Esophagus squamous epithelium (tissue), 4 donors: ENCODE results near the gene PTBP3.

ENCODE experiments used
- POLR2A ChIP-seq, 4 donors: fragments of 450-650 bp; IDR thresholded peaks; one replicate each; pipeline ENCODE4 v1.6.1; 2017; ENCODE audit warnings: antibody characterized with exemption in 4 of 4, mild to moderate bottlenecking in 4 of 4, moderate library complexity in 3 of 4
- TF ChIP-seq, protein P1 (sequence below), 6 experiments: fragments of 450-650 bp in 4 of 6; fragments of 200-600 bp in 2 of 6; sonication (generic) in 2 of 6; IDR thresholded peaks; one replicate each; pipeline ENCODE4 v1.5.1; 2016 to 2019; ENCODE audit warnings: antibody characterized with exemption in 6 of 6, mild to moderate bottlenecking in 4 of 6, moderate library complexity in 4 of 6

DNA sequence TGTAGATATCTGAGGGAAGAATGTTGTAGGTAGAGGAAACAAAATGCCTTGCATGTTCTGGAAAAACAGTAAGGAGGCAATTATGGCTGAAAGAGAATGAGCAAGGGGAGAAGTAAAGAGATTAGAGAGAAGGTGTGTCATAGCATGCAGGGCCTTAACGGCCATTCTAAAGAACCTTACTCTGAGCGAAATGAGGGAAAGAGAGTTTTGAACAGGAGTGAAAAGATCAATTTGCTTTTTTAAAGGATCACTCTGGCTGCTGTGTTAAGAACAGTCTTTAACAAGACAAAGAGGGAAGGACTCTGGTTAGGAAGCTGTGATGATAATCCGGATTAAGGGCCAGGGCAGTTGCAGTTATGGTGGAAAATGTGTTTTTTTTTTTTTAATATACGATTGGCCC, 22.6 kb downstream of the PTBP3 start:
- TF ChIP-seq, protein P1, sequence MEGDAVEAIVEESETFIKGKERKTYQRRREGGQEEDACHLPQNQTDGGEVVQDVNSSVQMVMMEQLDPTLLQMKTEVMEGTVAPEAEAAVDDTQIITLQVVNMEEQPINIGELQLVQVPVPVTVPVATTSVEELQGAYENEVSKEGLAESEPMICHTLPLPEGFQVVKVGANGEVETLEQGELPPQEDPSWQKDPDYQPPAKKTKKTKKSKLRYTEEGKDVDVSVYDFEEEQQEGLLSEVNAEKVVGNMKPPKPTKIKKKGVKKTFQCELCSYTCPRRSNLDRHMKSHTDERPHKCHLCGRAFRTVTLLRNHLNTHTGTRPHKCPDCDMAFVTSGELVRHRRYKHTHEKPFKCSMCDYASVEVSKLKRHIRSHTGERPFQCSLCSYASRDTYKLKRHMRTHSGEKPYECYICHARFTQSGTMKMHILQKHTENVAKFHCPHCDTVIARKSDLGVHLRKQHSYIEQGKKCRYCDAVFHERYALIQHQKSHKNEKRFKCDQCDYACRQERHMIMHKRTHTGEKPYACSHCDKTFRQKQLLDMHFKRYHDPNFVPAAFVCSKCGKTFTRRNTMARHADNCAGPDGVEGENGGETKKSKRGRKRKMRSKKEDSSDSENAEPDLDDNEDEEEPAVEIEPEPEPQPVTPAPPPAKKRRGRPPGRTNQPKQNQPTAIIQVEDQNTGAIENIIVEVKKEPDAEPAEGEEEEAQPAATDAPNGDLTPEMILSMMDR (IDR thresholded peaks at IDR 0.05), result no peak
- TF ChIP-seq POLR2A (IDR thresholded peaks at IDR 0.05), result no peak
